NB4 (cell line): ENCODE results near the gene GRIN3B.

Experiments used
- DNase-seq: peaks from one replicate; pipeline ENCODE4 v3.0.0; 2010; ENCODE audit warnings: low read depth
- H3K4me3 ChIP-seq: one replicate; pipeline ENCODE4 v1.5.1; 2011; ENCODE audit warnings: mild to moderate bottlenecking, low read depth, low read length, moderate library complexity
- MAX ChIP-seq: IDR thresholded peaks from 2 replicates; pipeline ENCODE4 v1.6.1; 2011; ENCODE audit warnings: low read depth, low read length
- MYC ChIP-seq: IDR thresholded peaks from 2 replicates; pipeline ENCODE4 v1.6.1; 2011; ENCODE audit warnings: low read depth, low read length
- POLR2A ChIP-seq: IDR thresholded peaks from 2 replicates; pipeline ENCODE4 v1.6.1; 2011; ENCODE audit warnings: mild to moderate bottlenecking; ENCODE audit not compliant: insufficient read length; ENCODE audit errors: extremely low read depth
- TF ChIP-seq, protein P1 (sequence below): IDR thresholded peaks from one replicate; pipeline ENCODE4 v1.5.1; 2012; ENCODE audit warnings: low read depth, low read length

Gene GRIN3B

GRCh38 chr19:1001538-1002166 is 1.4 kb downstream of the GRIN3B start:
- no peak overlapping the region for H3K4me3 ChIP-seq
- DNase-seq, result peak; percentile 50
- TF ChIP-seq, protein P1, sequence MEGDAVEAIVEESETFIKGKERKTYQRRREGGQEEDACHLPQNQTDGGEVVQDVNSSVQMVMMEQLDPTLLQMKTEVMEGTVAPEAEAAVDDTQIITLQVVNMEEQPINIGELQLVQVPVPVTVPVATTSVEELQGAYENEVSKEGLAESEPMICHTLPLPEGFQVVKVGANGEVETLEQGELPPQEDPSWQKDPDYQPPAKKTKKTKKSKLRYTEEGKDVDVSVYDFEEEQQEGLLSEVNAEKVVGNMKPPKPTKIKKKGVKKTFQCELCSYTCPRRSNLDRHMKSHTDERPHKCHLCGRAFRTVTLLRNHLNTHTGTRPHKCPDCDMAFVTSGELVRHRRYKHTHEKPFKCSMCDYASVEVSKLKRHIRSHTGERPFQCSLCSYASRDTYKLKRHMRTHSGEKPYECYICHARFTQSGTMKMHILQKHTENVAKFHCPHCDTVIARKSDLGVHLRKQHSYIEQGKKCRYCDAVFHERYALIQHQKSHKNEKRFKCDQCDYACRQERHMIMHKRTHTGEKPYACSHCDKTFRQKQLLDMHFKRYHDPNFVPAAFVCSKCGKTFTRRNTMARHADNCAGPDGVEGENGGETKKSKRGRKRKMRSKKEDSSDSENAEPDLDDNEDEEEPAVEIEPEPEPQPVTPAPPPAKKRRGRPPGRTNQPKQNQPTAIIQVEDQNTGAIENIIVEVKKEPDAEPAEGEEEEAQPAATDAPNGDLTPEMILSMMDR, result peak; percentile 59
- no peak for TF ChIP-seq MAX

GRCh38 chr19:1002600-1002999 is 2.4 kb downstream of the GRIN3B start:
- H3K4me3 ChIP-seq, result no peak overlapping the region
- DNase-seq, result no peak
- no peak for TF ChIP-seq MAX
- no peak for TF ChIP-seq POLR2A
- TF ChIP-seq, protein P1, result no peak
- TF ChIP-seq MYC, result no peak

DNA sequence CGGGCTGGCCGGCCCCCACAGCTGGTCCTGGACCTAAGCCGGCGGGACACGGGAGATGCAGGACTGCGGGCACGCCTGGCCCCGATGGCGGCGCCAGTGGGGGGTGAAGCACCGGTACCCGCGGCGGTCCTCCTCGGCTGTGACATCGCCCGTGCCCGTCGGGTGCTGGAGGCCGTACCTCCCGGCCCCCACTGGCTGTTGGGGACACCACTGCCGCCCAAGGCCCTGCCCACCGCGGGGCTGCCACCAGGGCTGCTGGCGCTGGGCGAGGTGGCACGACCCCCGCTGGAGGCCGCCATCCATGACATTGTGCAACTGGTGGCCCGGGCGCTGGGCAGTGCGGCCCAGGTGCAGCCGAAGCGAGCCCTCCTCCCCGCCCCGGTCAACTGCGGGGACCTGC is 3.1 kb downstream of the GRIN3B start:
- no peak overlapping the region for H3K4me3 ChIP-seq
- DNase-seq, result no peak
- TF ChIP-seq MYC (no peak), MAX (no peak), POLR2A (no peak)
- TF ChIP-seq, protein P1, result no peak

DNA sequence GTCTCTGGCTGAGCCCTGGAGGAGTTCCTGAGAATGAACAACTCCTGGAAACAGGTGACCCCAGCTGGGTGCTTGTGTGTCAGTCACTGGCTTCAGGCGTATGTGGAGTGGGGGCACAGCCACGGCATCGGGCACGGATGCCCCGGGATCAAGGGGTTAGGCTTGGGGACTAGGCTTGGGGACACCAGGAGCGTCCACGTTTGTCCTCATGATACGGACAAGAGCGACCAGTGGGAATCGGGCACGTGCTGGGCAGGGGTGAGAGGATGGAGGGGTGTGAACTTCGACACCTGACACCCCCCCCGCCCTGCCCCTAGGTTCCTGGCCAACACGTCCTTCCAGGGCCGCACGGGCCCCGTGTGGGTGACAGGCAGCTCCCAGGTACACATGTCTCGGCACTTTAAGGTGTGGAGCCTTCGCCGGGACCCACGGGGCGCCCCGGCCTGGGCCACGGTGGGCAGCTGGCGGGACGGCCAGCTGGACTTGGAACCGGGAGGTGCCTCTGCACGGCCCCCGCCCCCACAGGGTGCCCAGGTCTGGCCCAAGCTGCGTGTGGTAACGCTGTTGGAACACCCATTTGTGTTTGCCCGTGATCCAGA is 4.1 kb downstream of the GRIN3B start:
- no peak overlapping the region for H3K4me3 ChIP-seq
- no peak for DNase-seq
- no peak for TF ChIP-seq MAX
- TF ChIP-seq, protein P1, result no peak

GRCh38 chr19:1004803-1005664 is 4.8 kb downstream of the GRIN3B start:
- no peak overlapping the region for H3K4me3 ChIP-seq
- DNase-seq, result no peak
- TF ChIP-seq POLR2A (no peak), MAX (no peak), MYC (no peak)
- TF ChIP-seq, protein P1, result no peak
